CD4-positive, alpha-beta T cell (primary cell): ENCODE data around the gene KCNK6. TPM values are rescaled to one million over a fixed set of nuclear protein-coding genes. Genes with fewer than 3 reads are reported as not detected.

ENCODE experiments used
- ATAC-seq: fragments of 200-7000 bp; cut with Tn5 transposase; one replicate; pipeline ENCODE4 v1.10.0; 2022; ENCODE audit warnings: mild to moderate bottlenecking; ENCODE audit not compliant: poor library complexity
- CTCF ChIA-PET: fragments of 350-600 bp; sonication (Branson Sonifier 250); formaldehyde crosslinking; loops from one replicate; lab custom pipeline; 2021; ENCODE audit warnings: antibody characterized with exemption, inconsistent platforms; lab: Charles Lee
- POLR2A ChIA-PET: fragments of 350-600 bp; sonication (Branson Sonifier 250); formaldehyde crosslinking; loops from one replicate; lab custom pipeline; 2021; ENCODE audit warnings: antibody characterized with exemption, inconsistent platforms; lab: Charles Lee
- DNase-seq, 14 experiments: peaks; one replicate each; pipeline ENCODE4 v3.0.0-alpha.2; 2013 to 2020; ENCODE audit warnings: mixed read lengths in 2 of 14
- H3K27ac ChIP-seq, 2 donors: one replicate each; pipeline versions ENCODE4 v1.5.1 to v1.7.0; 2013; ENCODE audit warnings: low read length in 2 of 2, low read depth in 1 of 2, mild to moderate bottlenecking in 1 of 2
- H3K27me3 ChIP-seq, 2 experiments: 1 replicate in 1 of 2; 2 replicates in 1 of 2; pipeline versions ENCODE4 v1.6.1 to v1.7.0; 2013; ENCODE audit warnings: low read length in 2 of 2, control low read depth in 1 of 2, mild to moderate bottlenecking in 1 of 2, moderate library complexity in 1 of 2; ENCODE audit not compliant: insufficient read depth in 2 of 2, control insufficient read depth in 1 of 2
- H3K36me3 ChIP-seq: one replicate; pipeline ENCODE4 v1.6.1; 2013; ENCODE audit warnings: low read length, control low read depth; ENCODE audit not compliant: insufficient read depth
- H3K4me1 ChIP-seq: one replicate; pipeline ENCODE4 v1.6.1; 2013; ENCODE audit warnings: low read length, control low read depth; ENCODE audit not compliant: insufficient read depth
- H3K4me3 ChIP-seq: one replicate; pipeline ENCODE4 v1.5.1; 2013; ENCODE audit warnings: mild to moderate bottlenecking, low read length, moderate library complexity
- H3K9me3 ChIP-seq, 2 experiments: 1 replicate in 1 of 2; 2 replicates in 1 of 2; pipeline versions ENCODE4 v1.6.1 to v1.7.0; 2013; ENCODE audit warnings: low read length in 2 of 2, mild to moderate bottlenecking in 2 of 2, control low read depth in 1 of 2, moderate library complexity in 1 of 2; ENCODE audit not compliant: control insufficient read depth in 1 of 2, insufficient read depth in 1 of 2
- H3K27ac Mint-ChIP-seq: one replicate; pipeline ENCODE4 v1.8.0; 2020; ENCODE audit warnings: mixed read lengths
- H3K27me3 Mint-ChIP-seq: one replicate; pipeline ENCODE4 v1.8.0; 2021; ENCODE audit warnings: mixed read lengths
- H3K36me3 Mint-ChIP-seq: one replicate; pipeline ENCODE4 v1.8.0; 2021; ENCODE audit warnings: low read depth, mixed read lengths
- H3K4me1 Mint-ChIP-seq: one replicate; pipeline ENCODE4 v1.8.0; 2021; ENCODE audit warnings: low read depth, mixed read lengths
- H3K4me3 Mint-ChIP-seq: one replicate; pipeline ENCODE4 v1.8.0; 2020; ENCODE audit warnings: mild to moderate bottlenecking, mixed read lengths
- H3K9me3 Mint-ChIP-seq: one replicate; pipeline ENCODE4 v1.8.0; 2020; ENCODE audit warnings: mixed read lengths
- intact Hi-C, 2 experiments: fragments of 100-400 bp; cut with DNase I in 1 of 2; cut with micrococcal nuclease in 1 of 2; formaldehyde crosslinking; loops; one replicate each; pipeline versions ENCODE4 v1.15.1 to v1.9.0; 2023 to 2025; cut with DNase I, micrococcal nuclease
- total RNA-seq, 174 experiments: library from RNA in 2 of 174; stranded (reverse) in 2 of 174; gene quantifications; one replicate each; pipeline ENCODE4 v1.2.3 and lab custom pipeline; 2021 to 2026
- TF ChIP-seq, protein P1 (sequence below): fragments of 200-600 bp; IDR thresholded peaks from one replicate; pipeline ENCODE4 v1.8.0; 2022; ENCODE audit warnings: antibody characterized with exemption, mild to moderate bottlenecking

KCNK6 gene
- total RNA-seq, 2 experiments from 2014 or later: 3.0 to 3.1 TPM

DNA sequence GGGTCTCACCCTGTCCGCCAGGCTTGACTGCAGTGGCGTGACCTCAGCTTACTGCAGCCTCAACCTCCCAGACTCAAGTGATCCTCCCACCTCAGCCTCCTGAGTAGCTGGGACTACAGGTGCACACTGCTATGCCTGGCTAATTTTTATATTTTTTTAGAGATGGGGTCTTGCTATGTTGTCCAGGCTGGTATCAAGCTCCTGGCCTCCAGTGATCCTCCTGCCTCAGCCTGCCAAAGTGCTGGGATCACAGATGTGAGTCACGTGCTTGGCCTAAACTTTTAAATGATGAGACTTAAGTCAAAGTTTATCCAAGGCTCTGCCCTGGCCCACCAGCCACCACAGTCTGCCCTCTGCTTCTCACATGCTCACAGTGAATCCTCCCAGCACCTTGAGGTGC lies 13.4 kb upstream of the KCNK6 start:
- POLR2A ChIA-PET: no interaction called here
- ATAC-seq: no peak
- CTCF ChIA-PET: no interaction called here
- no peak overlapping the region for H3K27ac ChIP-seq
- no peak for DNase-seq
- TF ChIP-seq, protein P1, sequence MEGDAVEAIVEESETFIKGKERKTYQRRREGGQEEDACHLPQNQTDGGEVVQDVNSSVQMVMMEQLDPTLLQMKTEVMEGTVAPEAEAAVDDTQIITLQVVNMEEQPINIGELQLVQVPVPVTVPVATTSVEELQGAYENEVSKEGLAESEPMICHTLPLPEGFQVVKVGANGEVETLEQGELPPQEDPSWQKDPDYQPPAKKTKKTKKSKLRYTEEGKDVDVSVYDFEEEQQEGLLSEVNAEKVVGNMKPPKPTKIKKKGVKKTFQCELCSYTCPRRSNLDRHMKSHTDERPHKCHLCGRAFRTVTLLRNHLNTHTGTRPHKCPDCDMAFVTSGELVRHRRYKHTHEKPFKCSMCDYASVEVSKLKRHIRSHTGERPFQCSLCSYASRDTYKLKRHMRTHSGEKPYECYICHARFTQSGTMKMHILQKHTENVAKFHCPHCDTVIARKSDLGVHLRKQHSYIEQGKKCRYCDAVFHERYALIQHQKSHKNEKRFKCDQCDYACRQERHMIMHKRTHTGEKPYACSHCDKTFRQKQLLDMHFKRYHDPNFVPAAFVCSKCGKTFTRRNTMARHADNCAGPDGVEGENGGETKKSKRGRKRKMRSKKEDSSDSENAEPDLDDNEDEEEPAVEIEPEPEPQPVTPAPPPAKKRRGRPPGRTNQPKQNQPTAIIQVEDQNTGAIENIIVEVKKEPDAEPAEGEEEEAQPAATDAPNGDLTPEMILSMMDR: no peak
- no peak overlapping the region for H3K4me3 ChIP-seq
- no peaks in the 10 kb centered on the region for H3K4me1 ChIP-seq
- H3K9me3 Mint-ChIP-seq: no peaks in the 10 kb centered on the region
- H3K27me3 Mint-ChIP-seq: no peaks in the 10 kb centered on the region
- H3K27ac Mint-ChIP-seq: no peak overlapping the region
- intact Hi-C loops: no loop called here
- H3K9me3 ChIP-seq: peaks cover 0 to 8% of the 10 kb centered on the region in 2 experiments
- H3K36me3 ChIP-seq: peaks cover 20% of the 10 kb centered on the region
- peaks cover 33% of the 10 kb centered on the region for H3K36me3 Mint-ChIP-seq
- H3K4me3 Mint-ChIP-seq: no peak overlapping the region
- no peaks in the 10 kb centered on the region for H3K4me1 Mint-ChIP-seq
- H3K27me3 ChIP-seq: no peaks in the 10 kb centered on the region

DNA sequence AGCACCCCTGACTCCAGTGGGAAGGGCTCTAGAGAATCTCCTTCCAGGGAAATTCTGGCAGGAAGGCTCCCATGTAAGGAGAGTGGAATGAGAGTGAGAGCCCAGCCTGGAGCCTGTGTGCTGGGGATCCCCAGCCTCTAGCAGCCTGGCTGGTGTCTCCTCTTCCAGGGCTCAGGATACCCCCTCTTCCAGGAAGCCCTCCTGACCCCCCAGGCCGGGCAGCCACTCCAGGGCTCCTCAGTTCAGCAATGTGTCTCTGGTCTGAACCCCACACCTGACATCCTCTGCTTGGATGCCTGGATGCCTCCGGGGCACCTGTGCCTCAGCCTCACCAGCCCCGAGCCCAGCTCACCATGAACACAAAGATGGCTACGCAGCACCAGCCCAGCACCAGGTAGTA lies 12.6 kb upstream of the KCNK6 start:
- CTCF ChIA-PET: no interaction called here
- Histone ChIP-seq H3K4me3 (no peak overlapping the region), H3K27me3 (no peaks in the 10 kb centered on the region), H3K27ac (no peak overlapping the region), H3K36me3 (peaks cover 20% of the 10 kb centered on the region), H3K9me3 (peaks cover 0 to 8% of the 10 kb centered on the region in 2 experiments), H3K4me1 (no peaks in the 10 kb centered on the region)
- no peak for ATAC-seq
- no peak overlapping the region for H3K4me3 Mint-ChIP-seq
- peaks cover 33% of the 10 kb centered on the region for H3K36me3 Mint-ChIP-seq
- no peaks in the 10 kb centered on the region for H3K27me3 Mint-ChIP-seq
- POLR2A ChIA-PET: no interaction called here
- no peaks in the 10 kb centered on the region for H3K4me1 Mint-ChIP-seq
- H3K27ac Mint-ChIP-seq: no peak overlapping the region
- intact Hi-C loops: no loop called here
- no peaks in the 10 kb centered on the region for H3K9me3 Mint-ChIP-seq
- DNase-seq: no peak
- TF ChIP-seq, protein P1: no peak

DNA sequence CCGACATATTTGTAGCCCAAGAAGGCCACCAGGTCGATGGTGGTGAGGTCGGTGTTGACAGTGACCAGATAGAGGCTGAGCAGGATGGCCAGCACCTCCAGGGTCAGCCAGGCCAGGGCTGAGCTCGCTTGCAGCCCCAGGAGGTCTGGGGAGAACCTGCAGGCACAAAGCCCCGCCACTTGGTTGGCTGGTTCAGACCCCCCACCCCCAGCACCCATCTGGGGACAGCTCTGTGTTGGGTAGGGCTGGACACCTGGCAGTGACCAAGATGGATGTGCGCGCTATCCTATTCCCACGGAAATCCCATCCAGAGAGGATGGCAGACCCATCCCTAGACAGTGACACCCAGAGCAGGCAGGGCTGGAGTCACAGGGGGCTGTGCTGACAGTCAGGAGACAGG lies 12.0 kb upstream of the KCNK6 start:
- H3K4me1 Mint-ChIP-seq: no peaks in the 10 kb centered on the region
- peaks cover 33% of the 10 kb centered on the region for H3K36me3 Mint-ChIP-seq
- no peak overlapping the region for H3K27ac Mint-ChIP-seq
- no peaks in the 10 kb centered on the region for H3K4me1 ChIP-seq
- peaks cover 20% of the 10 kb centered on the region for H3K36me3 ChIP-seq
- ChIA-PET POLR2A (no interaction called here), CTCF (no interaction called here)
- ATAC-seq: no peak
- H3K27me3 Mint-ChIP-seq: no peaks in the 10 kb centered on the region
- peaks cover 0 to 8% of the 10 kb centered on the region in 2 experiments for H3K9me3 ChIP-seq
- no peaks in the 10 kb centered on the region for H3K9me3 Mint-ChIP-seq
- H3K4me3 Mint-ChIP-seq: no peak overlapping the region
- H3K27ac ChIP-seq: no peak overlapping the region
- no peak for DNase-seq
- TF ChIP-seq, protein P1: no peak
- intact Hi-C loops: no loop called here
- no peak overlapping the region for H3K4me3 ChIP-seq
- no peaks in the 10 kb centered on the region for H3K27me3 ChIP-seq
